Naive thymus-derived CD4-positive, alpha-beta T cell (primary cell): ENCODE measurements around the gene KCTD7. TPM values are rescaled to one million over a fixed set of nuclear protein-coding genes. Genes with fewer than 3 reads are reported as not detected.
"Not testable (repeated sequence)": the region's sequence is repeated elsewhere in the genome, so short reads cannot be mapped to it uniquely, and the experiment has no call there.

ENCODE experiments used
- ATAC-seq: fragments of 150-1000 bp; cut with Tn5 transposase; 2 replicates; pipeline ENCODE4 v1.10.0; 2021; ENCODE audit warnings: mild to moderate bottlenecking, moderate library complexity
- CTCF ChIA-PET: fragments of 350-600 bp; sonication (Branson Sonifier 250); formaldehyde crosslinking; loops from one replicate; lab custom pipeline; 2021; ENCODE audit warnings: antibody characterized with exemption; lab: Charles Lee
- POLR2A ChIA-PET: fragments of 350-600 bp; sonication (Branson Sonifier 250); formaldehyde crosslinking; loops from one replicate; lab custom pipeline; 2021; ENCODE audit warnings: antibody characterized with exemption, inconsistent platforms; lab: Charles Lee
- DNase-seq, 9 donors: peaks; one replicate each; pipeline versions ENCODE4 v3.0.0 to v3.0.0-alpha.2; 2020 to 2022; ENCODE audit warnings: mixed read lengths in 1 of 9
- H3K27ac ChIP-seq: one replicate; pipeline ENCODE4 v1.7.0; 2013; ENCODE audit warnings: mild to moderate bottlenecking, low read depth, low read length, moderate library complexity
- H3K27me3 ChIP-seq, 2 donors: one replicate each; pipeline ENCODE4 v1.7.0; 2013; ENCODE audit warnings: low read length in 2 of 2, mild to moderate bottlenecking in 2 of 2, moderate library complexity in 2 of 2; ENCODE audit not compliant: control insufficient read depth in 2 of 2, insufficient read depth in 2 of 2
- H3K36me3 ChIP-seq, 3 experiments: 1 replicate in 2 of 3; 2 replicates in 1 of 3; pipeline ENCODE4 v1.7.0; 2013; ENCODE audit warnings: low read length in 3 of 3, mild to moderate bottlenecking in 3 of 3, moderate library complexity in 1 of 3; ENCODE audit not compliant: insufficient read depth in 3 of 3, control insufficient read depth in 2 of 3
- H3K4me1 ChIP-seq, 2 donors: one replicate each; pipeline ENCODE4 v1.7.0; 2013; ENCODE audit warnings: low read length in 2 of 2, mild to moderate bottlenecking in 2 of 2, moderate library complexity in 1 of 2; ENCODE audit not compliant: control insufficient read depth in 2 of 2, insufficient read depth in 2 of 2
- H3K4me3 ChIP-seq: 2 replicates; pipeline ENCODE4 v1.7.0; 2013; ENCODE audit warnings: mild to moderate bottlenecking, low read length
- H3K9me3 ChIP-seq, 3 experiments: 1 replicate in 2 of 3; 2 replicates in 1 of 3; pipeline ENCODE4 v1.7.0; 2013; ENCODE audit warnings: low read length in 3 of 3; ENCODE audit not compliant: control insufficient read depth in 2 of 3
- H3K27ac Mint-ChIP-seq, 9 donors: one replicate each; pipeline ENCODE4 v1.8.0; 2020 to 2022; ENCODE audit warnings: mixed read lengths in 9 of 9, mild to moderate bottlenecking in 8 of 9, moderate library complexity in 5 of 9, inconsistent platforms in 2 of 9
- H3K27me3 Mint-ChIP-seq, 5 donors: one replicate each; pipeline ENCODE4 v1.8.0; 2021 to 2022; ENCODE audit warnings: mixed read lengths in 5 of 5, mild to moderate bottlenecking in 1 of 5
- H3K36me3 Mint-ChIP-seq, 5 donors: one replicate each; pipeline ENCODE4 v1.8.0; 2020 to 2022; ENCODE audit warnings: mixed read lengths in 5 of 5, mild to moderate bottlenecking in 3 of 5, inconsistent platforms in 1 of 5
- H3K4me1 Mint-ChIP-seq, 7 donors: one replicate each; pipeline ENCODE4 v1.8.0; 2020 to 2022; ENCODE audit warnings: mixed read lengths in 7 of 7, mild to moderate bottlenecking in 3 of 7, inconsistent platforms in 1 of 7
- H3K4me3 Mint-ChIP-seq, 10 donors: one replicate each; pipeline ENCODE4 v1.8.0; 2020 to 2022; ENCODE audit warnings: mild to moderate bottlenecking in 10 of 10, mixed read lengths in 10 of 10, moderate library complexity in 6 of 10, inconsistent platforms in 2 of 10
- H3K9me3 Mint-ChIP-seq, 11 donors: one replicate each; pipeline ENCODE4 v1.8.0; 2020 to 2022; ENCODE audit warnings: mixed read lengths in 11 of 11, mild to moderate bottlenecking in 4 of 11, inconsistent platforms in 1 of 11, moderate library complexity in 1 of 11
- intact Hi-C, 2 donors: fragments of 100-400 bp; cut with micrococcal nuclease; formaldehyde crosslinking; loops; one replicate each; pipeline ENCODE4 v1.15.1; 2023
- polyA plus RNA-seq, 2 donors: library from polyadenylated mRNA; unstranded; fragments of 300-500 nt; fragmentation: Illumina TruSeq; gene quantifications; one replicate each; pipeline ENCODE4 v1.2.3, GENCODE V29; 2021
- total RNA-seq, 6 experiments: library from RNA in 5 of 6; stranded (reverse) in 5 of 6; gene quantifications; 1 replicate in 5 of 6; 2 replicates in 1 of 6; pipeline ENCODE4 v1.2.3 and lab custom pipeline; 2021 to 2026

KCTD7 gene
- total and polyA plus RNA-seq, 7 experiments from 2014 or later = 10.4 to 43.6 (median 27.0) TPM

DNA sequence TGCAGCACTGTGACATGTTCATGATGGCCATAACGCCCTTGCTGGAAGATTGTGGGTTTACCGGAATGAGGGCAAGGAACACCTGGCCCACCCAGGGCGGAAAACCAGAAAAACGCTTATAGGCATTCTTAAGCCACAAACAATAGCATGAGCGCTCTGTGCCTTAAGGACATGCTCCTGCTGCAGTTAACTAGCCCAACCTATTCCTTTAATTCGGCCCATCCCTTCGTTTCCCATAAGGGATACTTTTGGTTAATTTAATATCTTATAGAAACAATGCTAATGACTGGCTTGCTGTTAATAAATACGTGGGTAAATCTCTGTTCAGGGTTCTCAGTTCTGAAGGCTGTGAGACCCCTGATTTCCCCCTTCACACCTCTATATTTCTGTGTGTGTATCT, 34.6 kb upstream of the KCTD7 start:
- H3K27me3 Mint-ChIP-seq, H3K36me3 ChIP-seq, H3K9me3 ChIP-seq, H3K27me3 ChIP-seq, DNase-seq, H3K27ac ChIP-seq, ATAC-seq, CTCF ChIA-PET, H3K9me3 Mint-ChIP-seq, H3K4me3 ChIP-seq, H3K36me3 Mint-ChIP-seq: not testable (repeated sequence)
- peak overlapping the region in 3 of 10 donors; percentile 16 to 99 (median 21) for H3K4me3 Mint-ChIP-seq
- H3K27ac Mint-ChIP-seq = peak overlapping the region in 7 of 9 donors; percentile 52 to 98 (median 92)
- H3K4me1 ChIP-seq = peaks cover 8 to 16% of the 10 kb centered on the region in 2 donors
- peaks cover 28 to 49% (median 38%) of the 10 kb centered on the region in 7 donors for H3K4me1 Mint-ChIP-seq
- intact Hi-C loops = loop anchor here in 1 of 2 donors (10.0 kb wide), 2 partner anchors 401 to 711 kb away; partner anchors contain the start of genes SBDS and TYW1
- POLR2A ChIA-PET = interaction anchor here (0.9 kb wide), 1 partner anchor 34 kb away, joined by 3 read pairs; no protein-coding TSS in a partner anchor

DNA sequence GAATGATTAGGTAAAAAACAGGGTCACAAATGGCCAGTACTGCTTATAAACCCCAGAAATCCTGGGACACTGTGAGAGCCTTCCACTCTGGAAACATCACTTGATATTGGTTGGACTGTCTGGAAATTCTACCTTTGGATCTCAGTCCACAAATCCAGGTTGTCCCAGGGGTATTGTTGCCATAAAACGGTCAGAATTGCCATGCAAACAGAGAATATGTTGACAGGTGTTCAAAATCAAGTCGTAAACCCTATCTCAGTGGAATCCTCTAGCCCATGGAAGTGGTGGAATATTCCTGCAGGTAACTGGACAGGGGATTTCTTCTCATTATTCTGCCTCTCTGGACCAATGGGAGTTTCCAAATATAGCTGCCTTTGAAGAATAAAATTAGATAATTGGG, 31.2 kb upstream of the KCTD7 start:
- POLR2A ChIA-PET = interaction anchor here (1.1 to 1.6 kb wide), 2 partner anchors 31 to 57 kb away, joined by 3 to 5 read pairs; partner anchors contain the start of gene KCTD7

DNA sequence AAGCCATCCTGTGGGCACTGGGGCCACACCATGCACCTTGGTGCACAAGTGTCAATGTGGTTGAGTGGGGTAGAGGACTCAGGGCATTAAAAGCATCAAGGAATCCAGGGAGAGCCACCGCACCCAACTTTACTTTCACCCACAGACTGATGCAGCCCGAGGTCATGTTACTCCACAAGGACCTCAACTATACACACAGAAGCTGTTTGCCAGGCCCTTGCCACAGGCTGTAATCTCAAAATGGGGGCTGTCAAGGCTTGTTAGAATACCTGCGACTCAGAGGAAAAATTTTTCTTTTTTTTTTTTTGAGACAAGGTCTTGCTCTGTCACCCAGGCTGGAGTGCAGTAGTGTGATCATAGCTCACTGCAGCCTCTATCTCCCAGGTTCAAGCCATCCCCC, 26.5 kb upstream of the KCTD7 start:
- ATAC-seq (no peak), DNase-seq (no peak)
- no peak overlapping the region for H3K27ac ChIP-seq
- Mint-ChIP-seq H3K4me1 (no peaks in the 10 kb centered on the region), H3K9me3 (peaks cover 0 to 1% (median 0%) of the 10 kb centered on the region in 11 donors), H3K27ac (peak overlapping the region in 1 of 9 donors; percentile 51), H3K4me3 (no peak overlapping the region), H3K36me3 (no peaks in the 10 kb centered on the region), H3K27me3 (peaks cover 0 to 3% (median 0%) of the 10 kb centered on the region in 5 donors)
- intact Hi-C loops = no loop called here
- H3K27me3 ChIP-seq = no peaks in the 10 kb centered on the region
- H3K4me1 ChIP-seq = no peaks in the 10 kb centered on the region
- ChIA-PET POLR2A (no interaction called here), CTCF (no interaction called here)
- no peaks in the 10 kb centered on the region for H3K36me3 ChIP-seq
- no peak overlapping the region for H3K4me3 ChIP-seq
- no peaks in the 10 kb centered on the region for H3K9me3 ChIP-seq

More for the DNA sequence above, 31.2 kb upstream of the KCTD7 start:
- H3K4me1 Mint-ChIP-seq = peaks cover 7 to 19% (median 16%) of the 10 kb centered on the region in 7 donors
- Histone ChIP-seq H3K4me3 (no peak overlapping the region), H3K27ac (no peak overlapping the region), H3K27me3 (no peaks in the 10 kb centered on the region), H3K4me1 (peaks cover 7% of the 10 kb centered on the region in 2 donors), H3K36me3 (no peaks in the 10 kb centered on the region), H3K9me3 (no peaks in the 10 kb centered on the region)
- no peak overlapping the region for H3K4me3 Mint-ChIP-seq
- peaks cover 0 to 1% (median 0%) of the 10 kb centered on the region in 11 donors for H3K9me3 Mint-ChIP-seq
- peaks cover 0 to 3% (median 0%) of the 10 kb centered on the region in 5 donors for H3K36me3 Mint-ChIP-seq
- DNase-seq (no peak), ATAC-seq (no peak)
- CTCF ChIA-PET = no interaction called here
- intact Hi-C loops = loop anchor here in 1 of 2 donors (10.0 kb wide), 2 partner anchors 397 to 707 kb away; partner anchors contain the start of genes SBDS and TYW1
- H3K27ac Mint-ChIP-seq = no peak overlapping the region
- H3K27me3 Mint-ChIP-seq = peaks cover 0 to 3% (median 0%) of the 10 kb centered on the region in 5 donors

DNA sequence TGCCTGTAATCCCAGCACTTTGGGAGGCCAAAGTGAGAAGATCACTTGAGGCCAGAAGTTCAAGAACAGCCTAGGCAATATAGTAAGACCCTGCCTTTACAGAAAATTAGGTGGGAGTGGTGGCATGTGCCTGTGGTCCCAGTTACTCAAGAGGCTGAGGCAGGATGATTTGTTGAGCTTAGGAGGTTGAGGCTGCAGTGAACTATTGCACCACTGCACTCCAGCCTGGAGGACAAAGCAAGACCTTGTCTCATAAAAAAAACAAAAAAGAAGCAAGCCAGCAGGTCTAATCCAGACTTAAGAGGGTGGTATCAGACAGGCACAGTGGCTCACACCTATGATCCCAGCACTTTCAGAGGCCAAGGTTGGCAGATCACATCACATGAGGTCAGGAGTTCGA, 24.5 kb upstream of the KCTD7 start:
- POLR2A ChIA-PET = no interaction called here
- Mint-ChIP-seq H3K27ac (no peak overlapping the region), H3K4me1 (no peaks in the 10 kb centered on the region), H3K9me3 (peaks cover 0 to 1% (median 0%) of the 10 kb centered on the region in 11 donors), H3K4me3 (no peak overlapping the region), H3K27me3 (no peaks in the 10 kb centered on the region), H3K36me3 (no peaks in the 10 kb centered on the region)
- Histone ChIP-seq H3K27ac (no peak overlapping the region), H3K4me1 (no peaks in the 10 kb centered on the region), H3K4me3 (no peak overlapping the region), H3K36me3 (no peaks in the 10 kb centered on the region), H3K27me3 (no peaks in the 10 kb centered on the region), H3K9me3 (no peaks in the 10 kb centered on the region)
- CTCF ChIA-PET = interaction anchor here (0.7 kb wide), 1 partner anchor 1778 kb away, joined by 8 read pairs; no protein-coding TSS in a partner anchor
- intact Hi-C loops = no loop called here
- ATAC-seq (no peak), DNase-seq (no peak)

DNA sequence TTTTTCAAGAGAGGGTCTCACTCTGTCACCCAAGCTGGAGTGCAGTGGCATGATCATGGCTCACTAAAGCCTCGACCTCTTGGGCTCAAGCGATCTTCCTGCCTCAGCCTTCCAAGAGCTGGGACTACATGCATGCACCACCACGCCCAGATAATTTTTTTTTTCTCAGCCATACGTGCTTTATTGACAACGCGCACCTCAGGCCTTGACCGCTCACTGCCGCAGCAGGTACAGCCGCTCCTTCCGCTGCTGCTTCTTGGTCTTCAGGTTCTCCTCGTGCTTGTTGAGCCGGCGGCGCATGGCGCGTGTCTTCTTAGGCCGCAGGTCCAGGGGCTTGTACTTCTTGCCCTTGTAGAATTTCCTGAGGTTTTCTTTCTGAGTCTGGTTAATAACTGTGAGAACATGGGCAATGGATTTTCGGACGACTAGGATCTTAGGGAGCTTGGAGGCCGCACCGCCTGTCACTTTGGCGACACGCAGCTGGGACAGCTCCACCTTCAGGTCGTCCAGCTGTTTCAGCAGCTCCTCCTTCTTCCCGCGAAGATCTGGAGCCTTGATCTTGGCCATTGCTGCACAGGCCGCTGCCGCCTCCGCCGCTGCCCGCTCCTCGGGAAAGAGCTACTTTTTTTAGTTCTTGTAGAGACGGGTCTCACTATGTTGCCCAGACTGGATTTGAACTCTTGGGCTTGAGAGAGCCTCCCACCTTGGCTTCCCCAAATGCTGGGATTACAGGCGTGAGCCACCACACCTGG, 22.0 kb upstream of the KCTD7 start:
- POLR2A ChIA-PET = interaction anchor here (0.6 kb wide), 2 partner anchors 196 to 554 kb away, joined by 3 read pairs; no protein-coding TSS in a partner anchor
- H3K27ac Mint-ChIP-seq, H3K27me3 Mint-ChIP-seq, H3K4me3 ChIP-seq, DNase-seq, H3K9me3 Mint-ChIP-seq, H3K4me1 ChIP-seq, H3K9me3 ChIP-seq, H3K27me3 ChIP-seq, H3K36me3 ChIP-seq, H3K36me3 Mint-ChIP-seq, intact Hi-C loops, CTCF ChIA-PET, ATAC-seq, H3K4me1 Mint-ChIP-seq, H3K4me3 Mint-ChIP-seq, H3K27ac ChIP-seq: not testable (repeated sequence)

DNA sequence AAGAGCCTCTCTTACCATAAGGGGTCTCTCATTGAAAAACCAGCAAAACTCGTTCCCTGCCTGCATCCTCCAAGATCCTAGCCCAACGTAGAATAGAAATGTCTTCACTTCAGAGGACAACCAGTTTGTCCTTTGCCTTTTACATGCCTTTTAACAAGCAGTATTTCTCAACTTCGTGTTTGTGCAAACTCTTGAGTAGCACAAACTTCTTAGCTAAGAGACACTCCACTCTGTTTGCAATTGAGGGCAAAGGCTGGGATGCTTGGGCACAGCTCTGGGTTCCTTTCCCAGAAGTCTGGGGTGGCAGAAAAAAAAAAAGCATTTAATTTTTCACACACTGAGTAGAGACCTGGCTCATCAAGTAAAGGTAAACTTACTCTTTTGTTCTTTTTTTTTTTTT, 19.5 kb upstream of the KCTD7 start:
- no peak overlapping the region for H3K27ac Mint-ChIP-seq
- H3K4me1 ChIP-seq = no peaks in the 10 kb centered on the region
- CTCF ChIA-PET = no interaction called here
- H3K27me3 ChIP-seq = no peaks in the 10 kb centered on the region
- no peaks in the 10 kb centered on the region for H3K9me3 Mint-ChIP-seq
- H3K36me3 ChIP-seq = no peaks in the 10 kb centered on the region
- no peak for DNase-seq
- no peaks in the 10 kb centered on the region for H3K9me3 ChIP-seq
- no peaks in the 10 kb centered on the region for H3K27me3 Mint-ChIP-seq
- H3K36me3 Mint-ChIP-seq = no peaks in the 10 kb centered on the region
- intact Hi-C loops = no loop called here
- H3K4me3 ChIP-seq = no peak overlapping the region
- no peaks in the 10 kb centered on the region for H3K4me1 Mint-ChIP-seq
- POLR2A ChIA-PET = interaction anchor here (0.7 kb wide), 1 partner anchor 46 kb away, joined by 3 read pairs; no protein-coding TSS in a partner anchor
- H3K4me3 Mint-ChIP-seq = no peak overlapping the region
- ATAC-seq = no peak
- no peak overlapping the region for H3K27ac ChIP-seq
